ENCODE results near the gene CXXC4.

Gene CXXC4

GRCh38 chr4:104490096-104490769 is 4.5 kb downstream of the CXXC4 start:
- FAIRE-seq (no peak), DNase-seq (ENCODE audit: insufficient read length, low spot score) (no peak)

- no peak for DNase-seq (ENCODE audit: insufficient read length, low spot score)
- FAIRE-seq: no peak
Measured at GRCh38 chr4:104489731-104490095, 5.0 kb downstream of the CXXC4 start.

- DNase-seq (ENCODE audit: insufficient read length, low spot score): no peak
- FAIRE-seq: no peak
Measured at GRCh38 chr4:104488151-104488550, 6.5 kb downstream of the CXXC4 start.

GRCh38 chr4:104486716-104487504 is 7.8 kb downstream of the CXXC4 start:
- FAIRE-seq: no peak
- no peak for DNase-seq (ENCODE audit: insufficient read length, low spot score)

- no peak for FAIRE-seq
- no peak for DNase-seq (ENCODE audit: insufficient read length, low spot score)
Measured at GRCh38 chr4:104475652-104476051, 19.0 kb downstream of the CXXC4 start.

GRCh38 chr4:104472766-104473165 is 21.9 kb downstream of the CXXC4 start:
- DNase-seq (ENCODE audit: insufficient read length, low spot score) (no peak), FAIRE-seq (no peak)

- FAIRE-seq (no peak), DNase-seq (ENCODE audit: insufficient read length, low spot score) (no peak)
Measured at GRCh38 chr4:104470770-104471169, 23.9 kb downstream of the CXXC4 start.

- DNase-seq (ENCODE audit: insufficient read length, low spot score) (no peak), FAIRE-seq (no peak)
Measured at GRCh38 chr4:104469794-104470193, 24.9 kb downstream of the CXXC4 start.

- no peak for DNase-seq (ENCODE audit: insufficient read length, low spot score)
Measured at GRCh38 chr4:104465619-104466018, 29.1 kb downstream of the CXXC4 start.

GRCh38 chr4:104465201-104465600 is 29.5 kb downstream of the CXXC4 start:
- DNase-seq (ENCODE audit: insufficient read length, low spot score) (no peak), FAIRE-seq (no peak)

More at GRCh38 chr4:104465619-104466018, 29.1 kb downstream of the CXXC4 start:
- no peak for FAIRE-seq

- no peak for DNase-seq (ENCODE audit: insufficient read length, low spot score)
- no peak for FAIRE-seq
Measured at GRCh38 chr4:104462641-104463040, 32.1 kb downstream of the CXXC4 start.

- DNase-seq (ENCODE audit: insufficient read length, low spot score) (no peak), FAIRE-seq (no peak)
Measured at GRCh38 chr4:104457308-104457981, 37.2 kb downstream of the CXXC4 start.

GRCh38 chr4:104451573-104451972 is 43.1 kb downstream of the CXXC4 start:
- no peak for DNase-seq (ENCODE audit: insufficient read length, low spot score)
- FAIRE-seq: no peak

- no peak for DNase-seq (ENCODE audit: insufficient read length, low spot score)
- no peak for FAIRE-seq
Measured at GRCh38 chr4:104449537-104449936, 45.2 kb downstream of the CXXC4 start.

- FAIRE-seq: no peak
Measured at GRCh38 chr4:104447294-104447693, 47.4 kb downstream of the CXXC4 start.

GRCh38 chr4:104446431-104447278 is 48.0 kb downstream of the CXXC4 start:
- FAIRE-seq (no peak), DNase-seq (ENCODE audit: insufficient read length, low spot score) (no peak)

More at GRCh38 chr4:104447294-104447693, 47.4 kb downstream of the CXXC4 start:
- no peak for DNase-seq (ENCODE audit: insufficient read length, low spot score)

GRCh38 chr4:104444685-104445084 is 50.0 kb downstream of the CXXC4 start:
- FAIRE-seq (no peak), DNase-seq (ENCODE audit: insufficient read length, low spot score) (no peak)

GRCh38 chr4:104436542-104436941 is 58.2 kb downstream of the CXXC4 start:
- no peak for DNase-seq (ENCODE audit: insufficient read length, low spot score)
- FAIRE-seq: no peak

GRCh38 chr4:104429150-104429741 is 65.4 kb downstream of the CXXC4 start:
- DNase-seq (ENCODE audit: insufficient read length, low spot score) (no peak), FAIRE-seq (no peak)

- no peak for DNase-seq (ENCODE audit: insufficient read length, low spot score)
Measured at GRCh38 chr4:104425948-104426347, 68.7 kb downstream of the CXXC4 start.

More at GRCh38 chr4:104425948-104426347, 68.7 kb downstream of the CXXC4 start:
- FAIRE-seq: no peak
